ENCODE data around the gene SNU13.
"Not testable (repeated sequence)": the region's sequence is repeated elsewhere in the genome, so short reads cannot be mapped to it uniquely, and the experiment has no call there.

DNA sequence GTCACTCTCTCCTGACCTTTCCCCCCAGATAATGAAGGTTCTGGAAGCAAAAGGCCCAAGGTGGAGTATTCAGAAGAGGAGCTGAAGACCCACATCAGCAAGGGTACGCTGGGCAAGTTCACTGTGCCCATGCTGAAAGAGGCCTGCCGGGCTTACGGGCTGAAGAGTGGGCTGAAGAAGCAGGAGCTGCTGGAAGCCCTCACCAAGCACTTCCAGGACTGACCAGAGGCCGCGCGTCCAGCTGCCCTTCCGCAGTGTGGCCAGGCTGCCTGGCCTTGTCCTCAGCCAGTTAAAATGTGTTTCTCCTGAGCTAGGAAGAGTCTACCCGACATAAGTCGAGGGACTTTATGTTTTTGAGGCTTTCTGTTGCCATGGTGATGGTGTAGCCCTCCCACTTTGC, 25.1 kb downstream of the SNU13 start:
- TF ChIP-seq POLR2AphosphoS5 (IDR thresholded peaks at IDR 0.05); POLR2A (IDR thresholded peaks at IDR 0.05; ENCODE audit: low read depth); EP300 (IDR thresholded peaks at IDR 0.05): not testable (repeated sequence)
- TF ChIP-seq, protein P1, sequence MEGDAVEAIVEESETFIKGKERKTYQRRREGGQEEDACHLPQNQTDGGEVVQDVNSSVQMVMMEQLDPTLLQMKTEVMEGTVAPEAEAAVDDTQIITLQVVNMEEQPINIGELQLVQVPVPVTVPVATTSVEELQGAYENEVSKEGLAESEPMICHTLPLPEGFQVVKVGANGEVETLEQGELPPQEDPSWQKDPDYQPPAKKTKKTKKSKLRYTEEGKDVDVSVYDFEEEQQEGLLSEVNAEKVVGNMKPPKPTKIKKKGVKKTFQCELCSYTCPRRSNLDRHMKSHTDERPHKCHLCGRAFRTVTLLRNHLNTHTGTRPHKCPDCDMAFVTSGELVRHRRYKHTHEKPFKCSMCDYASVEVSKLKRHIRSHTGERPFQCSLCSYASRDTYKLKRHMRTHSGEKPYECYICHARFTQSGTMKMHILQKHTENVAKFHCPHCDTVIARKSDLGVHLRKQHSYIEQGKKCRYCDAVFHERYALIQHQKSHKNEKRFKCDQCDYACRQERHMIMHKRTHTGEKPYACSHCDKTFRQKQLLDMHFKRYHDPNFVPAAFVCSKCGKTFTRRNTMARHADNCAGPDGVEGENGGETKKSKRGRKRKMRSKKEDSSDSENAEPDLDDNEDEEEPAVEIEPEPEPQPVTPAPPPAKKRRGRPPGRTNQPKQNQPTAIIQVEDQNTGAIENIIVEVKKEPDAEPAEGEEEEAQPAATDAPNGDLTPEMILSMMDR (IDR thresholded peaks at IDR 0.05) = not testable (repeated sequence)

Measured in esophagus muscularis mucosa (tissue), 4 donors.